H9 (cell line): ENCODE data around the gene PRTN3. TPM values are rescaled to one million over a fixed set of nuclear protein-coding genes. Genes with fewer than 3 reads are reported as not detected.
"Not testable (repeated sequence)": the region's sequence is repeated elsewhere in the genome, so short reads cannot be mapped to it uniquely, and the experiment has no call there.

Source experiments
- DNase-seq: peaks from one replicate; pipeline ENCODE4 v3.0.0-alpha.2; 2017
- H2AFZ ChIP-seq: one replicate; pipeline ENCODE4 v1.6.1; 2013; ENCODE audit warnings: mild to moderate bottlenecking, low read length, control low read depth, moderate library complexity
- H2AK5ac ChIP-seq: 2 replicates; pipeline ENCODE4 v1.6.1; 2013; ENCODE audit warnings: low read length, control low read depth, mixed read lengths; ENCODE audit not compliant: insufficient read length
- H2BK120ac ChIP-seq: one replicate; pipeline ENCODE4 v1.6.1; 2013; ENCODE audit warnings: low read depth, mild to moderate bottlenecking, low read length, control low read depth, inconsistent platforms; ENCODE audit not compliant: poor library complexity, severe bottlenecking
- H2BK12ac ChIP-seq: 2 replicates; pipeline ENCODE4 v1.6.1; 2013; ENCODE audit warnings: low read length, control low read depth, mixed read lengths, low read depth; ENCODE audit not compliant: insufficient read length
- H2BK15ac ChIP-seq: 2 replicates; pipeline ENCODE4 v1.6.1; 2013; ENCODE audit warnings: low read depth, low read length, control low read depth
- H2BK20ac ChIP-seq: one replicate; pipeline ENCODE4 v1.6.1; 2013; ENCODE audit warnings: low read depth, mild to moderate bottlenecking, low read length, control low read depth, inconsistent platforms; ENCODE audit not compliant: poor library complexity, severe bottlenecking
- H2BK5ac ChIP-seq: 2 replicates; pipeline ENCODE4 v1.6.1; 2013; ENCODE audit warnings: low read length, control low read depth, mixed read lengths; ENCODE audit not compliant: insufficient read length
- H3K14ac ChIP-seq: 2 replicates; pipeline ENCODE4 v1.6.1; 2013; ENCODE audit warnings: low read length, control low read depth; ENCODE audit not compliant: insufficient read depth
- H3K18ac ChIP-seq: 2 replicates; pipeline ENCODE4 v1.6.1; 2013; ENCODE audit warnings: low read depth, mild to moderate bottlenecking, mixed read lengths, low read length, control low read depth; ENCODE audit not compliant: insufficient read length
- H3K23ac ChIP-seq: 2 replicates; pipeline ENCODE4 v1.6.1; 2013; ENCODE audit warnings: low read length, control low read depth, mixed read lengths, low read depth; ENCODE audit not compliant: insufficient read length
- H3K23me2 ChIP-seq: 2 replicates; pipeline ENCODE4 v1.6.1; 2013; ENCODE audit warnings: low read depth, mild to moderate bottlenecking, mixed read lengths, low read length, control low read depth; ENCODE audit not compliant: insufficient read length, poor library complexity, severe bottlenecking
- H3K27ac ChIP-seq: 2 replicates; pipeline ENCODE4 v1.5.1; 2013; ENCODE audit warnings: low read length, control low read depth, mixed read lengths, low read depth; ENCODE audit not compliant: insufficient read length
- H3K27me3 ChIP-seq: 2 replicates; pipeline ENCODE4 v1.6.1; 2013; ENCODE audit warnings: low read length, control low read depth, inconsistent platforms; ENCODE audit not compliant: insufficient read depth
- H3K4ac ChIP-seq: 2 replicates; pipeline ENCODE4 v1.6.1; 2013; ENCODE audit warnings: low read depth, mild to moderate bottlenecking, control low read depth, inconsistent platforms, low read length, moderate library complexity
- H3K4me1 ChIP-seq: 2 replicates; pipeline ENCODE4 v1.6.1; 2013; ENCODE audit warnings: low read length, control low read depth, inconsistent platforms; ENCODE audit not compliant: insufficient read depth
- H3K4me2 ChIP-seq: 2 replicates; pipeline ENCODE4 v1.6.1; 2013; ENCODE audit warnings: low read length, control low read depth, mixed read lengths; ENCODE audit not compliant: insufficient read length, insufficient read depth
- H3K56ac ChIP-seq: 2 replicates; pipeline ENCODE4 v1.6.1; 2013; ENCODE audit warnings: low read depth, mild to moderate bottlenecking, mixed read lengths, low read length, control low read depth; ENCODE audit not compliant: insufficient read length
- H3K79me1 ChIP-seq: 2 replicates; pipeline ENCODE4 v1.6.1; 2013; ENCODE audit warnings: low read depth, mild to moderate bottlenecking, moderate library complexity, low read length, control low read depth, inconsistent platforms; ENCODE audit not compliant: insufficient read depth, poor library complexity, severe bottlenecking
- H3K79me2 ChIP-seq: 2 replicates; pipeline ENCODE4 v1.6.1; 2013; ENCODE audit warnings: low read length, control low read depth, inconsistent platforms; ENCODE audit not compliant: insufficient read depth
- H3K9ac ChIP-seq: 2 replicates; pipeline ENCODE4 v1.6.1; 2013; ENCODE audit warnings: low read length, control low read depth, mixed read lengths; ENCODE audit not compliant: insufficient read length; ENCODE audit errors: extremely low read depth
- H3K9me3 ChIP-seq: one replicate; pipeline ENCODE4 v1.6.1; 2013; ENCODE audit warnings: low read depth, low read length, inconsistent platforms; ENCODE audit not compliant: control insufficient read depth
- H3T11ph ChIP-seq: one replicate; pipeline ENCODE4 v1.6.1; 2013; ENCODE audit warnings: mild to moderate bottlenecking, low read length, control low read depth, inconsistent platforms
- H4K20me1 ChIP-seq: one replicate; pipeline ENCODE4 v1.6.1; 2013; ENCODE audit not compliant: control insufficient read depth, insufficient read length, insufficient read depth
- H4K5ac ChIP-seq: 2 replicates; pipeline ENCODE4 v1.6.1; 2013; ENCODE audit warnings: low read depth, mild to moderate bottlenecking, mixed read lengths, low read length, control low read depth; ENCODE audit not compliant: insufficient read length
- H4K8ac ChIP-seq: replicated peaks from 2 replicates; pipeline ENCODE4 v1.6.1; 2013; ENCODE audit warnings: low read length, control low read depth, mixed read lengths, low read depth; ENCODE audit not compliant: insufficient read length
- H4K91ac ChIP-seq: 2 replicates; pipeline ENCODE4 v1.6.1; 2013; ENCODE audit warnings: low read depth, mild to moderate bottlenecking, moderate library complexity, mixed read lengths, low read length, control low read depth; ENCODE audit not compliant: insufficient read length
- H3K27ac Mint-ChIP-seq, 3 experiments: 2 replicates in 2 of 3; 3 replicates in 1 of 3; pipeline ENCODE4 v1.8.0; 2020 to 2021; ENCODE audit warnings: mixed read lengths in 3 of 3, mild to moderate bottlenecking in 1 of 3, moderate library complexity in 1 of 3
- H3K27me3 Mint-ChIP-seq: 2 replicates; pipeline ENCODE4 v1.8.0; 2021; ENCODE audit warnings: low read depth, mild to moderate bottlenecking, moderate library complexity, mixed read lengths
- H3K36me3 Mint-ChIP-seq, 3 experiments: 2 replicates in 2 of 3; 3 replicates in 1 of 3; pipeline ENCODE4 v1.8.0; 2020 to 2021; ENCODE audit warnings: low read depth in 3 of 3, mixed read lengths in 3 of 3; ENCODE audit not compliant: insufficient read depth in 1 of 3
- H3K4me1 Mint-ChIP-seq, 2 experiments: 2 replicates each; pipeline ENCODE4 v1.8.0; 2020; ENCODE audit warnings: mixed read lengths in 2 of 2
- H3K4me3 Mint-ChIP-seq, 2 experiments: 2 replicates in 1 of 2; 3 replicates in 1 of 2; pipeline ENCODE4 v1.8.0; 2020 to 2021; ENCODE audit warnings: mild to moderate bottlenecking in 2 of 2, mixed read lengths in 2 of 2, moderate library complexity in 1 of 2
- H3K9me3 Mint-ChIP-seq, 2 experiments: 2 replicates in 1 of 2; 3 replicates in 1 of 2; pipeline ENCODE4 v1.8.0; 2020; ENCODE audit warnings: mild to moderate bottlenecking in 2 of 2, mixed read lengths in 2 of 2, moderate library complexity in 1 of 2
- CTCF ChIP-seq: fragments of 200-600 bp; sonication (generic); conservative IDR thresholded peaks from 3 replicates; pipeline ENCODE4 v1.8.0; 2021; ENCODE audit warnings: antibody characterized with exemption, mild to moderate bottlenecking
- WGBS: extraction: QIAGEN DNeasy Blood & Tissue Kit; methylation state at CpG from one replicate; pipeline ENCODE4 v1.1.7; 2013; ENCODE audit warnings: missing lambda C conversion rate, low lambda C conversion rate, mixed read lengths; ENCODE audit not compliant: insufficient read length; ENCODE audit errors: extremely low coverage; 5-methylcytosine and 5-hydroxymethylcytosine counted together
- total RNA-seq: library from RNA; stranded (reverse); gene quantifications from 2 replicates; pipeline ENCODE4 v1.2.1, GENCODE V29; 2021

Gene PRTN3
- total RNA-seq, 1 experiment from 2014 or later: 0.31 TPM

- no peak overlapping the region for H3K4me2 ChIP-seq
- no peak overlapping the region for H4K5ac ChIP-seq
- H3T11ph ChIP-seq: no peak overlapping the region
- no peak overlapping the region for H4K91ac ChIP-seq
- H2AK5ac ChIP-seq: no peak overlapping the region
- Mint-ChIP-seq H3K27ac (no peak overlapping the region), H3K27me3 (peaks cover 4% of the 10 kb centered on the region; the same call in 1 of the 2 replicates), H3K36me3 (peaks cover 0 to 30% (median 22%) of the 10 kb centered on the region in 3 experiments; a peak in 6 of 7 replicates), H3K4me1 (peaks cover 3 to 6% of the 10 kb centered on the region in 2 experiments; a peak in 3 of 4 replicates), H3K9me3 (no peaks in the 10 kb centered on the region; a peak in 1 of 5 replicates), H3K4me3 (peak overlapping the region; percentile 50 to 71)
- TF ChIP-seq CTCF: no peak
- H3K14ac ChIP-seq: no peak overlapping the region
- no peak overlapping the region for H3K23ac ChIP-seq
- no peak overlapping the region for H3K18ac ChIP-seq
- H3K79me1 ChIP-seq: no peaks in the 10 kb centered on the region
- H3K27ac ChIP-seq: no peak overlapping the region
- no peaks in the 10 kb centered on the region for H3K4me1 ChIP-seq
- no peak for DNase-seq
- no peak overlapping the region for H4K8ac ChIP-seq
- H2BK12ac ChIP-seq: no peak overlapping the region
- peaks cover 4% of the 10 kb centered on the region for H3K23me2 ChIP-seq
- WGBS: no CpG with 5 or more reads among the region's 18 CpGs
- no peaks in the 10 kb centered on the region; the same call in 1 of the 2 replicates for H3K79me2 ChIP-seq
- H2BK120ac ChIP-seq: no peak overlapping the region
- no peak overlapping the region for H2BK15ac ChIP-seq
- H3K9ac ChIP-seq: no peak overlapping the region
- H3K27me3 ChIP-seq: no peaks in the 10 kb centered on the region
- no peak overlapping the region for H3K4ac ChIP-seq
- no peak overlapping the region for H3K56ac ChIP-seq
- no peaks in the 10 kb centered on the region for H3K9me3 ChIP-seq
- peaks cover 2% of the 10 kb centered on the region for H4K20me1 ChIP-seq
- no peak overlapping the region for H2BK5ac ChIP-seq
- no peak overlapping the region for H2AFZ ChIP-seq
- H2BK20ac ChIP-seq: no peak overlapping the region
These were observed 50.0 kb downstream of the PRTN3 start for GRCh38 chr19:890831-891230.

- peak overlapping the region; percentile 56 for H3K4me2 ChIP-seq
- not testable (repeated sequence) for H3K23me2 ChIP-seq, H2BK5ac ChIP-seq, H3K4ac ChIP-seq, H3T11ph ChIP-seq, H3K4me1 Mint-ChIP-seq, H3K9me3 ChIP-seq, H2BK120ac ChIP-seq, H3K27ac ChIP-seq, H3K56ac ChIP-seq, H4K20me1 ChIP-seq, H4K5ac ChIP-seq, H3K27me3 Mint-ChIP-seq, H3K9me3 Mint-ChIP-seq, H3K27ac Mint-ChIP-seq, H2BK12ac ChIP-seq, H4K91ac ChIP-seq, H3K14ac ChIP-seq, H3K18ac ChIP-seq, H3K23ac ChIP-seq, H2AFZ ChIP-seq, H3K79me2 ChIP-seq, H3K4me1 ChIP-seq, H2AK5ac ChIP-seq, H3K9ac ChIP-seq, H3K79me1 ChIP-seq, H4K8ac ChIP-seq, H2BK15ac ChIP-seq, H2BK20ac ChIP-seq, DNase-seq, H3K27me3 ChIP-seq
- WGBS: no CpG with 5 or more reads among the region's 50 CpGs
- Mint-ChIP-seq H3K4me3 (peak overlapping the region; percentile 76 to 90), H3K36me3 (peaks cover 0 to 34% (median 26%) of the 10 kb centered on the region in 3 experiments; a peak in 6 of 7 replicates)
These were observed 50.8 kb downstream of the PRTN3 start for GRCh38 chr19:891421-892200.
